ENCODE measurements around the gene PPP2CA.

GRCh38 chr5:134161513-134162395 is 64.1 kb downstream of the PPP2CA start:
- no peak for TF ChIP-seq CTCF (conservative IDR thresholded peaks at IDR 0.05; ENCODE audit: low read length)
- no peak for TF ChIP-seq EZH2phosphoT487 (IDR thresholded peaks at IDR 0.05; ENCODE audit: borderline replicate concordance, low read depth, low read length)
